Astrocyte of the spinal cord (primary cell): Measurements from ENCODE around the gene TMEM132D.
A peak's percentile ranks its signal among the peaks of the same experiment; 100 is the strongest.

Experiments
- DNase-seq: peaks from one replicate; pipeline ENCODE4 v3.0.0; 2011; ENCODE audit warnings: low read depth, low spot score
- H3K4me3 ChIP-seq: 2 replicates; pipeline ENCODE4 v1.5.1; 2011; ENCODE audit warnings: low read depth, mild to moderate bottlenecking, low read length, moderate library complexity
- CTCF ChIP-seq: IDR thresholded peaks from 2 replicates; pipeline ENCODE4 v1.5.1; 2012; ENCODE audit warnings: low read depth, mild to moderate bottlenecking, low read length, inconsistent platforms
- in situ Hi-C: cut with HindIII; loops from 2 replicates; pipeline ENCODE4 v1.10.0; 2017; ENCODE audit warnings: low sequenced_read_pairs

TMEM132D gene

GRCh38 chr12:129675496-129675895, 228.3 kb downstream of the TMEM132D start:
- in situ Hi-C loops: no loop called here
- no peak overlapping the region for H3K4me3 ChIP-seq
- no peak for TF ChIP-seq CTCF
- no peak for DNase-seq

GRCh38 chr12:129673806-129674205, 230.0 kb downstream of the TMEM132D start:
- DNase-seq: no peak
- H3K4me3 ChIP-seq: no peak overlapping the region
- in situ Hi-C loops: no loop called here
- no peak for TF ChIP-seq CTCF

- in situ Hi-C loops: no loop called here
- no peak for DNase-seq
- no peak overlapping the region for H3K4me3 ChIP-seq
- TF ChIP-seq CTCF: no peak
These were observed 231.7 kb downstream of the TMEM132D start for GRCh38 chr12:129672110-129672509.

GRCh38 chr12:129670256-129670920, 233.4 kb downstream of the TMEM132D start:
- DNase-seq: peak; percentile 16
- TF ChIP-seq CTCF: no peak
- no peak overlapping the region for H3K4me3 ChIP-seq
- in situ Hi-C loops: no loop called here

GRCh38 chr12:129665414-129665813, 238.4 kb downstream of the TMEM132D start:
- no peak for DNase-seq
- no peak overlapping the region for H3K4me3 ChIP-seq
- in situ Hi-C loops: no loop called here
- no peak for TF ChIP-seq CTCF

- no peak for DNase-seq
- in situ Hi-C loops: no loop called here
- H3K4me3 ChIP-seq: no peak overlapping the region
- no peak for TF ChIP-seq CTCF
These were observed 241.6 kb downstream of the TMEM132D start for GRCh38 chr12:129662234-129662633.
